Measurements from ENCODE around the gene RCC2. TPM values are rescaled to one million over a fixed set of nuclear protein-coding genes. Genes with fewer than 3 reads are reported as not detected.

The RCC2 gene
- total and polyA plus RNA-seq, 2 donors (not counting 3 experiments of a cell fraction or from before 2014, with no cell fraction given), result 137 to 166 TPM

- FAIRE-seq (no peak), DNase-seq (ENCODE audit: low read depth, low spot score) (no peak)
- no peaks in the 10 kb centered on the region for H3K9me3 ChIP-seq (replicated peaks; ENCODE audit: control insufficient read depth, insufficient read depth, low read length)
- H3K4me2 ChIP-seq (ENCODE audit: insufficient read depth, low read length), result no peak overlapping the region
- H3K4me1 ChIP-seq (ENCODE audit: control insufficient read depth, extremely low read depth, insufficient read depth, low read length), result no peaks in the 10 kb centered on the region
- H3K9ac ChIP-seq (replicated peaks; ENCODE audit: extremely low read depth, insufficient read depth, low read length), result no peak overlapping the region
- H4K20me1 ChIP-seq (replicated peaks; ENCODE audit: control insufficient read depth, extremely low read depth, insufficient read depth, low read length), result no peaks in the 10 kb centered on the region
- no peaks in the 10 kb centered on the region for H3K9me1 ChIP-seq (replicated peaks; ENCODE audit: control insufficient read depth, extremely low read depth, insufficient read depth, low read length)
- intact Hi-C loops (cut with micrococcal nuclease), result no loop called here
- dilution Hi-C loops (cut with MboI; ENCODE audit: extremely low pct_ligation_motif_present, low sequenced_read_pairs), result no loop called here
- TF ChIP-seq POLR2A (IDR thresholded peaks at IDR 0.05; ENCODE audit: low read depth, low read length) (no peak), EZH2 (IDR thresholded peaks at IDR 0.05; ENCODE audit: borderline replicate concordance, low read depth, low read length, severe bottlenecking) (no peak), POLR2AphosphoS5 (IDR thresholded peaks at IDR 0.05; ENCODE audit: insufficient read depth, low read depth, low read length) (no peak), MAX (IDR thresholded peaks at IDR 0.05; ENCODE audit: insufficient read depth, insufficient read length) (no peak), JUN (IDR thresholded peaks at IDR 0.05; ENCODE audit: borderline replicate concordance, insufficient read depth, insufficient read length, low read depth) (no peak), MYC (IDR thresholded peaks at IDR 0.05; ENCODE audit: low read depth, low read length) (no peak), CTCF (IDR thresholded peaks at IDR 0.05; ENCODE audit: extremely low read depth in 1 of 2, insufficient read depth in 1 of 2, low read depth in 1 of 2, low read length in 2 of 2) (no peak), FOS (IDR thresholded peaks at IDR 0.05; ENCODE audit: borderline replicate concordance, insufficient read depth, low read length) (no peak), GATA2 (IDR thresholded peaks at IDR 0.05; ENCODE audit: insufficient read depth, insufficient read length, low read depth, low read length) (no peak)
- H3K27me3 ChIP-seq (ENCODE audit: control insufficient read depth in 2 of 2, insufficient read depth in 2 of 2, low read length in 2 of 2), result no peaks in the 10 kb centered on the region
- CTCF ChIA-PET, result interaction anchor here (1.6 to 5.3 kb wide), 2 partner anchors 11 to 36 kb away, joined by 3 to 22 read pairs; no protein-coding TSS in a partner anchor
- no peak overlapping the region for H2AFZ ChIP-seq (ENCODE audit: low read depth, low read length)
- POLR2A ChIA-PET, result no interaction called here
- no TSS peak for BruUV-seq (replicated peaks)
- H3K27ac ChIP-seq (ENCODE audit: insufficient read depth, low read depth, low read length), result no peak overlapping the region
- H3K79me2 ChIP-seq (ENCODE audit: control insufficient read depth, insufficient read depth, low read length), result no peaks in the 10 kb centered on the region
- H3K4me3 ChIP-seq (replicated peaks in 1 of 3; ENCODE audit: insufficient read depth in 1 of 3, low read depth in 1 of 3, low read length in 3 of 3), result no peak overlapping the region
- no peaks in the 10 kb centered on the region for H3K36me3 ChIP-seq (ENCODE audit: control insufficient read depth in 2 of 2, extremely low read depth in 1 of 2, insufficient read depth in 2 of 2, low read length in 2 of 2)
Measured at GRCh38 chr1:17466359-17466758, 26.9 kb upstream of the RCC2 start.
